ENCODE measurements around the gene KLF14.
"Not testable (repeated sequence)": the region's sequence is repeated elsewhere in the genome, so short reads cannot be mapped to it uniquely, and the experiment has no call there.

The KLF14 gene

GRCh38 chr7:130719541-130719940, 14.5 kb downstream of the KLF14 start:
- DNase-seq (ENCODE audit: low read depth), result no peak

GRCh38 chr7:130712416-130712815, 21.6 kb downstream of the KLF14 start:
- no peak for DNase-seq (ENCODE audit: low read depth)

DNA sequence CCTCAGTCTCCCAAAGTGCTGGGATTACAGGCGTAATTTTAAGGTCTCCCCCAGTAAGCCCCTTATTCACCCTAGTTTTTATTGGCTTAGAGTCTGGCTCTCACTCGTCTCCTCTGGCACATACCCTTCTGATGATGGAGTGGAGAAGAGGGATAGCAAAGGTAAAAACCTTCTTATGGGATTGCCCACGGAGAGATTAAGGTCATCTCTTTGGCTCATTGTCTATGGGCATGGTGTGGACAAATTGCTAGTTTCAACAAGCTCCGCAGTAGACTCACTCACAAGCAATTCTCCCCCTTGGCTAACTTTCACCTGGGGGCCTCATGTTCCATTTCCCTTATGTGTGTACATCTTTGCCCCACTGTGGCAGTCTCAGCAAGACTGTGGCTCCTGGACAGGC, 25.2 kb downstream of the KLF14 start:
- DNase-seq (ENCODE audit: low read depth), result no peak

- DNase-seq (ENCODE audit: low read depth), result no peak
These were observed 26.0 kb downstream of the KLF14 start for GRCh38 chr7:130708001-130708400.

DNA sequence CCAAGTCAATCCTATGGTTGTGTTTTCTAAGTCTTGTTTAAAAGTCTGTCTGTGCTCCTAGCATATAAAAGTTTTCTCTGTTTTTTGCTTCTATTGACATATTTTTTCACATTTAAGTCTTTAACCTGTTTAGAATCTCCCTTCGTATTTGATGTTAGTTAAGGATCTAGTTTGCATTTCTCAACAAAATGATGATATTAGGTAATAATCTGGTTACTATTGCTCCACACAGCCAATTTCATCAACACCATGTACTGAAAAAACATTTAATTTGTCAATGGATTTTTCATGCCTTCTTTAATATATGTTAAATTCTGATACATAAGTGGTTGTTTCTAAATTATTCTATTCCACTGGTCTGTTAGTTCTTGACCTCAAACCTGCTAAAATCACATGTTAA, 30.2 kb downstream of the KLF14 start:
- DNase-seq (ENCODE audit: low read depth), result no peak

DNA sequence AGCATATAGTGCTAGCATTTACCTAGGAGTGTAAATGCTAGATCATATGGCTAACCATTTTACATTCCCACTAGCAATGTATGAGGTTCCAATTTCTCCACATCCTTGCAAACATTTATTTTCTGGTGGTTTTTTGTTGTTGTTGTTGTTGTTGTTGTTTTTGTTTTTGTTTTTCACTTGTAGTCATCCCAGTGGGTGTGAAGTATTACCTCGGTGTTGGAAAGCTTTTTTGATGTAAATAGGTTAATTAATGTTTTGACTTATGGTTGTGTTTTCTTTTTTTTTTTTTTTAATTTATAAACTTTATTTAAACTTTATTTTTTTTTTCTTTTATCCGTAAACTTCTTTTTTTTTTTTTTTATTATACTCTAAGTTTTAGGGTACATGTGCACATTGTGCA, 32.4 kb downstream of the KLF14 start:
- no peak for DNase-seq (ENCODE audit: low read depth)

GRCh38 chr7:130700760-130701159, 33.2 kb downstream of the KLF14 start:
- DNase-seq (ENCODE audit: low read depth), result no peak

DNA sequence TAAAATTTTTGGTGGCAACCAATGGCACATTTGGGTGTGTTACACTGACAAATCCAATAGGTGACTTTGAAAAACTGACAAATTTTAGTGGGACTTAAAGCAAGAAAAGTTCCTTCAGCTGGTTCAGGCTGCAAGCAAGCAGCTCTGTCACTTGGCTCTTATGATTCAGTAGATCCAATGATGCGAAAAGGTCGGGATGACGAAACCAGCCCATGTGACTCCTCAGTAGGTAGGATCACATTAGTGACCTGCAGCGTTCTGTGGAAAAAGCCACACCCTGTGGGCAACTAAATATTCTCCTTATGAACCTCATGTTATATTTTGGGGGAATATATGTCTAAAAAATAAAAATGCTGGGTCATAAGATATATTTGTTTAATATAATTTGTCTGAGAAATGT, 34.3 kb downstream of the KLF14 start:
- DNase-seq (ENCODE audit: low read depth), result no peak

DNA sequence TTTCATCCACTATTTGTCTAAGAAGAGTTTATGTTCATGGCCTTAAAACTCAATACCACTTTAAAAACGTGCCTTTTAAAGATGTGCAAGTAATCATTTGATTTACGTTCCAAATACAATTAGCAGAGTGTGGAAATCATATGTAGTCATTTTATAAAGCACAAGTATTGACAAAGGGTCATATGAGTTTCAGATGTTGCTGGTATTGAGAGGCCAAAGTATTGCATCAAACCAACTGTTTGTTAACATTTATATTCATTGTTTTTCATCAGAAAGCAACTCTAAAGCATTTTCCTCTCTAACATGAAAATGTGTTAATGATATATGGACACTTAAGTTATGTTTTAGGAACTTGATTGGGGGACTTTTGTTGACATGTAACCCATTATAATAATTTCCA, 36.2 kb downstream of the KLF14 start:
- no peak for DNase-seq (ENCODE audit: low read depth)

DNA sequence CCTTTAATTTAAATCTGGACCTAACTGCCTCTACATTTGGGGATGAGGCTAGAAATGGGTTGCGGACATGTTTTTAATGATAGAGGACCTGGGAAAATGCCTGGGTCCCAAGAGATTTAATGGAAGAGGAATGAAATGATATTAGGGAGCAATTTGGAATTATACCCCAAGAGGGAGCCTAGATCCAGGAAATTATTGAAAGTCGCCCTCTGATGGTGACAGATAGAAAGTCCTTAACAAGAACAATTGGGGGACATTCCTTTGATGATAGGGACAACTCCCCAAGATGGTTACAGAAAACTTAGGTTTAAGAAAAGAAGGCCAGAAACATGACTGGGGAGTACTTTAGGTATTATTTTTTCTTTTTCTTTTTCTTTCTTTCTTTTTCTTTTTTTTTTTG, 38.2 kb downstream of the KLF14 start:
- DNase-seq (ENCODE audit: low read depth), result peak; percentile 8

DNA sequence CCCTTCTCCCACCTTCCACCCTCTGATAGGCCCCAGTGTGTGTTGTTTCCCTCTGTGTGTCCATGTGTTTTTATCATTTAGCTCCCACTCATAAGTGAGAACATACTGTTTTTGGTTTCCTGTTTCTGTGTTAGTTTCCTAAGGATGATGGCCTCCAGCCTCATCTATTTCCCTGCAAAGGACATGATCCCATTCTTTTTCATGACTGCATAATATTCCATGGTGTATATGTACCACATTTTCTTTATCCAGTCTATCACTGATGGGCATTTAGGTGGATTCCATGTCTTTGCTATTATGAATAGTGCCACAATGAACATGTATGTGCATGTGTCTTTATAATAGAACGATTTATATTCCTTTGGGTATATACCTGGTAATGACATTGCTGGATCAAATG, 41.6 kb downstream of the KLF14 start:
- DNase-seq (ENCODE audit: low read depth), result not testable (repeated sequence)

DNA sequence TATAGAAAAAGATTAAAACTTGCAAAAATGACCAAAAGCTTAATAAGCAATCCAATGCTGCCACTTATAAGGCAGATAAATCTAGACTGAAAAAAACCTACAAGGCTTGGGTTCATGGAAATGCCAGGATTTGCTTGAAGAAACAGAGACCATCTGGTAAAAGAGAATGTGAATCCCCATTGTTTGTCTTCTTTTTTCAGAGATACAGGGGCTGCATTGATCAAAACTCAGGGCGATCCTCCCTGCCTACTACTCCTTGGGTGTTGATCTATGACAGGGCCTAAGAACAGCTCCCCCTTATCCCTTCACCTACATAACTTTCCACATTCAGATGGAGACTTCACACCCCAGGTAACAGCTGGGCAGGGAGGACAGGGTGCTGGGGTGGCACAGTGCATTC, 44.3 kb downstream of the KLF14 start:
- no peak for DNase-seq (ENCODE audit: low read depth)

- DNase-seq (ENCODE audit: low read depth), result no peak
These were observed 51.0 kb downstream of the KLF14 start for GRCh38 chr7:130683026-130683425.

All from HS-27A (cell line).